HFFc6 (cell line): Measurements from ENCODE around the gene AIFM1. TPM values are rescaled to one million over a fixed set of nuclear protein-coding genes. Genes with fewer than 3 reads are reported as not detected.

Experiments used
- DNase-seq: peaks from one replicate; pipeline ENCODE4 v3.0.0-alpha.2; 2018
- H3K27ac Mint-ChIP-seq: 2 replicates; pipeline ENCODE4 v1.8.0; 2020; ENCODE audit warnings: mild to moderate bottlenecking, mixed read lengths
- H3K27me3 Mint-ChIP-seq: 2 replicates; pipeline ENCODE4 v1.8.0; 2021; ENCODE audit warnings: mild to moderate bottlenecking, moderate library complexity, mixed read lengths; ENCODE audit not compliant: insufficient read depth
- H3K36me3 Mint-ChIP-seq: 2 replicates; pipeline ENCODE4 v1.8.0; 2021; ENCODE audit warnings: low read depth, mixed read lengths
- H3K4me1 Mint-ChIP-seq: 2 replicates; pipeline ENCODE4 v1.8.0; 2020; ENCODE audit warnings: low read depth, mixed read lengths
- H3K4me3 Mint-ChIP-seq: 2 replicates; pipeline ENCODE4 v1.8.0; 2020; ENCODE audit warnings: mild to moderate bottlenecking, moderate library complexity, mixed read lengths
- H3K9me3 Mint-ChIP-seq: 2 replicates; pipeline ENCODE4 v1.8.0; 2020; ENCODE audit warnings: mild to moderate bottlenecking, mixed read lengths
- CTCF ChIP-seq: fragments of 200-600 bp; sonication (generic); IDR thresholded peaks from 2 replicates; pipeline ENCODE4 v1.5.0; 2021; ENCODE audit warnings: antibody characterized with exemption, mild to moderate bottlenecking
- total RNA-seq, 6 experiments: library from RNA; stranded (reverse); fragmentation: NEBNext Ultra II Directional; extraction: Animal tissue kit (Norgen Biotek cat#: 25700); gene quantifications; 2 replicates in 1 of 6; 3 replicates in 5 of 6; pipeline ENCODE4 v1.2.3, GENCODE V29; 2021

The AIFM1 gene
- total RNA-seq, 6 experiments from 2014 or later = 31.9 to 39.5 (median 33.8) TPM

GRCh38 chrX:130079824-130080406 is 85.7 kb downstream of the AIFM1 start:
- Mint-ChIP-seq H3K4me3 (no peak overlapping the region), H3K36me3 (peaks cover 5% of the 10 kb centered on the region; the same call in 1 of the 2 replicates), H3K27ac (peak overlapping the region; percentile 34; the same call in 1 of the 2 replicates), H3K27me3 (no peaks in the 10 kb centered on the region; the same call in none of the 2 replicates), H3K4me1 (peaks cover 35% of the 10 kb centered on the region), H3K9me3 (no peaks in the 10 kb centered on the region)
- TF ChIP-seq CTCF = peak; percentile 87
- peak; percentile 67 for DNase-seq

Other genes with a start within 250 kb of the AIFM1 start
- gene BCORL1, start 183.2 kb downstream of the AIFM1 start, total RNA-seq = 10 to 100 TPM; 13.3 to 18.3 (median 14.8) TPM
- gene ELF4, start 55.3 kb downstream of the AIFM1 start, total RNA-seq = 10 to 100 TPM; 21.9 to 35.9 (median 31.4) TPM
- gene RAB33A, start 6.1 kb upstream of the AIFM1 start, total RNA-seq = under 1 TPM; 0.17 to 0.66 (median 0.44) TPM
- gene ZNF280C, start 103.1 kb upstream of the AIFM1 start, total RNA-seq = 1 to 10 TPM; 5.6 to 7.1 (median 6.6) TPM
- 10 to 100 TPM; 10.9 to 16.4 (median 13.2) TPM for gene SLC25A14, start 174.1 kb upstream of the AIFM1 start, total RNA-seq
- gene GPR119, start 219.8 kb upstream of the AIFM1 start, total RNA-seq = not detected
- 10 to 100 TPM; 16.3 to 20.7 (median 18.3) TPM for gene RBMX2, start 236.1 kb upstream of the AIFM1 start, total RNA-seq